H1 (cell line): Measurements from ENCODE around the gene CTDNEP1. TPM values are rescaled to one million over a fixed set of nuclear protein-coding genes. Genes with fewer than 3 reads are reported as not detected.
A peak's percentile ranks its signal among the peaks of the same experiment; 100 is the strongest.

Experiments used
- CTCF ChIA-PET: fragments of 300-600 bp; sonication (Branson Sonifier 250); formaldehyde crosslinking; loops from one replicate; lab custom pipeline; 2021; ENCODE audit not compliant: partially characterized antibody; lab: Charles Lee
- POLR2A ChIA-PET: fragments of 300-600 bp; sonication (Branson Sonifier 250); formaldehyde crosslinking; loops from one replicate; lab custom pipeline; 2021; ENCODE audit warnings: inconsistent platforms; ENCODE audit not compliant: partially characterized antibody; lab: Charles Lee
- DNase-seq, 2 experiments: peaks; one replicate each; pipeline versions ENCODE4 v3.0.0 to v3.0.0-alpha.2; 2010 to 2022; ENCODE audit warnings: low spot score in 2 of 2, low read depth in 1 of 2, mixed read lengths in 1 of 2
- FAIRE-seq: peaks from 2 replicates; lab custom pipeline; 2011; peaks lifted over from hg19 to GRCh38; lab: Jason Lieb, UNC
- H2AFZ ChIP-seq: 2 replicates; pipeline ENCODE4 v1.8.1; 2012; ENCODE audit warnings: low read length, inconsistent platforms
- H2AK5ac ChIP-seq: 2 replicates; pipeline ENCODE4 v1.6.1; 2013; ENCODE audit warnings: low read depth, low read length
- H2BK120ac ChIP-seq: replicated peaks from 2 replicates; pipeline ENCODE3; 2013; ENCODE audit warnings: low read depth, low read length, inconsistent platforms
- H2BK12ac ChIP-seq: 2 replicates; pipeline ENCODE4 v1.6.1; 2013; ENCODE audit warnings: low read depth, low read length
- H2BK15ac ChIP-seq: 2 replicates; pipeline ENCODE4 v1.6.1; 2013; ENCODE audit warnings: low read length
- H2BK20ac ChIP-seq: 2 replicates; pipeline ENCODE4 v1.6.1; 2013; ENCODE audit warnings: low read length
- H2BK5ac ChIP-seq: 2 replicates; pipeline ENCODE4 v1.6.1; 2013; ENCODE audit warnings: low read depth, low read length
- H3K14ac ChIP-seq: 2 replicates; pipeline ENCODE4 v1.6.1; 2013; ENCODE audit warnings: inconsistent platforms; ENCODE audit not compliant: insufficient read length
- H3K18ac ChIP-seq: 2 replicates; pipeline ENCODE4 v1.6.1; 2013; ENCODE audit warnings: low read length; ENCODE audit errors: extremely low read depth
- H3K23ac ChIP-seq: 2 replicates; pipeline ENCODE4 v1.6.1; 2013; ENCODE audit warnings: inconsistent platforms; ENCODE audit not compliant: insufficient read length
- H3K23me2 ChIP-seq: 2 replicates; pipeline ENCODE4 v1.6.1; 2013; ENCODE audit warnings: low read depth, low read length
- H3K27ac ChIP-seq: 2 replicates; pipeline ENCODE4 v1.6.1; 2011; ENCODE audit warnings: low read depth, low read length, inconsistent platforms
- H3K27me3 ChIP-seq, 4 experiments: replicated peaks in 1 of 4; 1 replicate in 1 of 4; 2 replicates in 3 of 4; pipeline versions ENCODE4 v1.6.1 to v1.8.1; 2011 to 2013; ENCODE audit warnings: low read length in 3 of 4, mild to moderate bottlenecking in 3 of 4, inconsistent platforms in 2 of 4, mixed read lengths in 2 of 4, moderate library complexity in 1 of 4; ENCODE audit not compliant: control insufficient read depth in 3 of 4, insufficient read depth in 3 of 4; ENCODE audit errors: extremely low read depth in 1 of 4
- H3K36me3 ChIP-seq, 4 experiments: 2 replicates each; pipeline versions ENCODE4 v1.6.1 to v1.8.1; 2011 to 2013; ENCODE audit warnings: mild to moderate bottlenecking in 4 of 4, low read length in 3 of 4, moderate library complexity in 2 of 4, control low read depth in 1 of 4, inconsistent platforms in 1 of 4; ENCODE audit not compliant: insufficient read depth in 4 of 4, control insufficient read depth in 2 of 4
- H3K4ac ChIP-seq: replicated peaks from 2 replicates; pipeline ENCODE3; 2013; ENCODE audit warnings: low read length, low read depth, mixed read lengths, inconsistent platforms; ENCODE audit not compliant: insufficient read length
- H3K4me1 ChIP-seq, 4 experiments: replicated peaks in 1 of 4; 1 replicate in 1 of 4; 2 replicates in 3 of 4; pipeline versions ENCODE4 v1.6.1 to v1.8.1; 2011 to 2013; ENCODE audit warnings: low read length in 3 of 4, inconsistent platforms in 2 of 4, mixed read lengths in 1 of 4; ENCODE audit not compliant: insufficient read depth in 4 of 4, control insufficient read depth in 3 of 4
- H3K4me2 ChIP-seq, 2 experiments: 2 replicates each; pipeline versions ENCODE4 v1.6.1 to v1.8.1; 2011 to 2013; ENCODE audit warnings: low read depth in 2 of 2, low read length in 2 of 2, control low read depth in 1 of 2, inconsistent platforms in 1 of 2, mild to moderate bottlenecking in 1 of 2; ENCODE audit not compliant: insufficient read depth in 1 of 2
- H3K4me3 ChIP-seq, 4 experiments: fragments of 200-600, 300-600 bp in 1 of 4; sonication (generic), shearing (Covaris generic), sonication (Bioruptor Twin) in 1 of 4; 2 replicates each; pipeline versions ENCODE4 v1.5.1 to v1.8.1; 2011 to 2016; ENCODE audit warnings: low read length in 4 of 4, low read depth in 3 of 4, control low read depth in 2 of 4, inconsistent platforms in 2 of 4, mild to moderate bottlenecking in 2 of 4, mixed read lengths in 1 of 4, moderate library complexity in 1 of 4; ENCODE audit not compliant: insufficient read depth in 2 of 4; ENCODE audit errors: extremely low read depth in 1 of 4
- H3K56ac ChIP-seq: replicated peaks from 2 replicates; pipeline ENCODE3; 2013; ENCODE audit warnings: low read depth, mild to moderate bottlenecking, mixed read lengths, low read length, inconsistent platforms; ENCODE audit not compliant: insufficient read length
- H3K79me1 ChIP-seq: 2 replicates; pipeline ENCODE4 v1.6.1; 2013; ENCODE audit warnings: low read depth, low read length, control low read depth
- H3K79me2 ChIP-seq, 2 experiments: 2 replicates each; pipeline versions ENCODE4 v1.6.1 to v1.8.1; 2012 to 2013; ENCODE audit warnings: low read length in 2 of 2, mild to moderate bottlenecking in 2 of 2, inconsistent platforms in 1 of 2; ENCODE audit not compliant: insufficient read depth in 2 of 2, control insufficient read depth in 1 of 2
- H3K9ac ChIP-seq, 4 experiments: replicated peaks in 1 of 4; 1 replicate in 1 of 4; 2 replicates in 3 of 4; pipeline versions ENCODE4 v1.6.1 to v1.8.1; 2011 to 2013; ENCODE audit warnings: low read depth in 3 of 4, low read length in 3 of 4, control low read depth in 2 of 4, mild to moderate bottlenecking in 2 of 4, moderate library complexity in 2 of 4, inconsistent platforms in 1 of 4; ENCODE audit errors: extremely low read depth in 1 of 4
- H3K9me3 ChIP-seq, 2 experiments: 2 replicates each; pipeline versions ENCODE4 v1.6.1 to v1.8.1; 2012 to 2013; ENCODE audit warnings: mild to moderate bottlenecking in 2 of 2, moderate library complexity in 2 of 2, control low read depth in 1 of 2, inconsistent platforms in 1 of 2, low read depth in 1 of 2, low read length in 1 of 2, mixed read lengths in 1 of 2; ENCODE audit not compliant: insufficient read depth in 2 of 2
- H4K20me1 ChIP-seq, 2 experiments: replicated peaks in 1 of 2; 2 replicates each; pipeline versions ENCODE3 to v1.8.1; 2011 to 2013; ENCODE audit warnings: inconsistent platforms in 2 of 2, low read length in 2 of 2, mild to moderate bottlenecking in 1 of 2; ENCODE audit not compliant: insufficient read depth in 2 of 2, control insufficient read depth in 1 of 2
- H4K5ac ChIP-seq: 2 replicates; pipeline ENCODE4 v1.6.1; 2013; ENCODE audit warnings: low read length, low read depth, mixed read lengths, inconsistent platforms; ENCODE audit not compliant: insufficient read length
- H4K8ac ChIP-seq: 2 replicates; pipeline ENCODE4 v1.8.0; 2013; ENCODE audit warnings: mild to moderate bottlenecking, moderate library complexity, low read length, inconsistent platforms; ENCODE audit not compliant: insufficient read depth; ENCODE audit errors: extremely low read depth
- H4K91ac ChIP-seq: replicated peaks from 2 replicates; pipeline ENCODE3; 2013; ENCODE audit warnings: low read length, mixed read lengths, inconsistent platforms; ENCODE audit not compliant: insufficient read length
- BCL11A ChIP-seq, 2 experiments: IDR thresholded peaks; one replicate each; pipeline ENCODE4 v1.6.1; 2011; ENCODE audit warnings: low read depth in 2 of 2, low read length in 2 of 2, mild to moderate bottlenecking in 2 of 2
- BRCA1 ChIP-seq: IDR thresholded peaks from 2 replicates; pipeline ENCODE4 v1.6.1; 2012; ENCODE audit warnings: low read depth, low read length, improper control_type of control experiment
- EGR1 ChIP-seq: IDR thresholded peaks from 2 replicates; pipeline ENCODE4 v1.6.1; 2011; ENCODE audit warnings: low read depth, low read length, borderline replicate concordance
- EZH2 ChIP-seq: fragments of 200-600 bp; sonication (generic); IDR thresholded peaks from 2 replicates; pipeline ENCODE4 v1.7.1; 2012; ENCODE audit warnings: low read depth, mild to moderate bottlenecking, moderate library complexity, low read length, inconsistent platforms; ENCODE audit not compliant: severe bottlenecking
- GABPA ChIP-seq: IDR thresholded peaks from 2 replicates; pipeline ENCODE4 v1.6.1; 2011; ENCODE audit warnings: mild to moderate bottlenecking, low read length, moderate library complexity, borderline replicate concordance; ENCODE audit not compliant: insufficient read depth
- KDM1A ChIP-seq: fragments of 200-600, 300-600 bp; sonication (generic); IDR thresholded peaks from 2 replicates; pipeline ENCODE4 v1.7.1; 2016; ENCODE audit warnings: mild to moderate bottlenecking, low read length, borderline replicate concordance
- KDM4A ChIP-seq: IDR thresholded peaks from one replicate; pipeline ENCODE4 v1.7.1; 2012; ENCODE audit warnings: low read depth, mild to moderate bottlenecking, moderate library complexity, low read length, inconsistent platforms; ENCODE audit not compliant: severe bottlenecking
- POLR2A ChIP-seq, 2 experiments: IDR thresholded peaks; 1 replicate in 1 of 2; 2 replicates in 1 of 2; pipeline ENCODE4 v1.6.1; 2011; ENCODE audit warnings: low read depth in 2 of 2, low read length in 2 of 2, mild to moderate bottlenecking in 2 of 2; ENCODE audit errors: control extremely low read depth in 1 of 2
- SAP30 ChIP-seq: fragments of 300-600 bp; sonication (generic); IDR thresholded peaks from 2 replicates; pipeline ENCODE4 v1.7.1; 2012; ENCODE audit warnings: low read length, moderate library complexity, mild to moderate bottlenecking, inconsistent platforms; ENCODE audit not compliant: insufficient read depth, insufficient replicate concordance
- SIX5 ChIP-seq: IDR thresholded peaks from 2 replicates; pipeline ENCODE4 v1.6.1; 2011; ENCODE audit warnings: mild to moderate bottlenecking, low read depth, low read length
- SP2 ChIP-seq: IDR thresholded peaks from 2 replicates; pipeline ENCODE4 v1.6.1; 2012; ENCODE audit warnings: mild to moderate bottlenecking, low read length, inconsistent platforms
- TAF1 ChIP-seq: IDR thresholded peaks from 2 replicates; pipeline ENCODE4 v1.6.1; 2011; ENCODE audit warnings: mild to moderate bottlenecking, low read depth, low read length
- WGBS, 2 experiments: shearing (Covaris generic) in 1 of 2; methylation state at CpG; one replicate each; pipeline versions ENCODE4 v1.1.6 to v1.1.7; 2013 to 2015; ENCODE audit warnings: low lambda C conversion rate in 2 of 2, mixed read lengths in 2 of 2, inconsistent platforms in 1 of 2, low coverage in 1 of 2, missing lambda C conversion rate in 1 of 2; ENCODE audit not compliant: insufficient replicate concordance in 2 of 2, insufficient coverage in 1 of 2, insufficient read length in 1 of 2; ENCODE audit errors: extremely low coverage in 1 of 2, missing lambda C conversion rate in 1 of 2; 5-methylcytosine and 5-hydroxymethylcytosine counted together
- polyA plus RNA-seq, 7 experiments: library from polyadenylated mRNA; depleted of rRNA in 3 of 7; stranded (reverse) in 5 of 7; unstranded in 2 of 7; fragments of >200 nt in 5 of 7; fragments of 200-250 nt in 2 of 7; gene quantifications; 1 replicate in 5 of 7; 2 replicates in 1 of 7; 4 replicates in 1 of 7; pipeline versions ENCODE4 v1.2.1 to v1.2.3, GENCODE V29; 2011 to 2013; ENCODE audit warnings: missing spikeins in 2 of 7, mixed read lengths in 2 of 7
- total RNA-seq: library from RNA; stranded (reverse); fragmentation: NEBNext Ultra II Directional; extraction: Animal tissue kit (Norgen Biotek cat#: 25700); gene quantifications from 2 replicates; pipeline ENCODE4 v1.2.1, GENCODE V29; 2021

The CTDNEP1 gene
- total and polyA plus RNA-seq, 2 of the 8 experiments (the other 6 are each of a cell fraction or from before 2014, with no cell fraction given): 114 to 123 TPM

GRCh38 chr17:7260651-7261378, 9.3 kb upstream of the CTDNEP1 start:
- peak overlapping the region; percentile 98 for H2BK5ac ChIP-seq
- POLR2A ChIA-PET: interaction anchor here (0.5 to 13.7 kb wide), 29 partner anchors 9 to 663 kb away, joined by 3 to 161 read pairs (median 6); partner anchors contain the start of genes ACADVL, ACAP1, CTDNEP1 and DLG4
- peak overlapping the region; percentile 92; the same call in 1 of the 2 replicates for H2BK12ac ChIP-seq
- H2BK120ac ChIP-seq: no peak overlapping the region
- H2BK15ac ChIP-seq: peak overlapping the region; percentile 18; the same call in 1 of the 2 replicates
- peaks cover 9% of the 10 kb centered on the region for H3K79me1 ChIP-seq
- no peak for FAIRE-seq
- peak overlapping the region; percentile 93 to 98 (median 96) for H3K4me3 ChIP-seq
- no peak overlapping the region for H2BK20ac ChIP-seq
- H4K8ac ChIP-seq: peak overlapping the region; percentile 98
- peak overlapping the region; percentile 52 for H3K56ac ChIP-seq
- H3K27ac ChIP-seq: peak overlapping the region; percentile 91
- DNase-seq: peak in 1 of 2 experiments; percentile 86
- H3K79me2 ChIP-seq: peaks cover 0 to 31% of the 10 kb centered on the region in 2 experiments; a peak in 2 of 4 replicates
- H3K4ac ChIP-seq: peak overlapping the region; percentile 57
- no peak overlapping the region for H2AFZ ChIP-seq
- no peak overlapping the region for H3K23ac ChIP-seq
- H4K5ac ChIP-seq: peak overlapping the region; percentile 67
- H2AK5ac ChIP-seq: peak overlapping the region; percentile 66; the same call in 1 of the 2 replicates
- peaks cover 4 to 15% (median 6%) of the 10 kb centered on the region in 4 experiments; a peak in 6 of 7 replicates for H3K4me1 ChIP-seq
- WGBS, 2 experiments: 7% methylated on average over 28 of the region's 54 CpGs; no CpG with 5 or more reads in 1 of the 2 experiments
- peaks cover 6 to 11% of the 10 kb centered on the region in 2 experiments for H4K20me1 ChIP-seq
- H3K27me3 ChIP-seq: no peaks in the 10 kb centered on the region
- H3K9me3 ChIP-seq: no peaks in the 10 kb centered on the region
- peak overlapping the region; percentile 91 to 97 for H3K4me2 ChIP-seq
- peaks cover 0 to 33% (median 16%) of the 10 kb centered on the region in 4 experiments; a peak in 5 of 8 replicates for H3K36me3 ChIP-seq
- CTCF ChIA-PET: interaction anchor here (1.0 to 1.5 kb wide), 4 partner anchors 12 to 47 kb away, joined by 3 to 4 read pairs (median 4); no protein-coding TSS in a partner anchor
- H3K23me2 ChIP-seq: peaks cover 13% of the 10 kb centered on the region
- no peak overlapping the region for H3K14ac ChIP-seq
- H4K91ac ChIP-seq: peak overlapping the region; percentile 44
- peak overlapping the region; percentile 87 for H3K18ac ChIP-seq
- H3K9ac ChIP-seq: peak overlapping the region; percentile 94 to 98 (median 96)
- TF ChIP-seq KDM1A: no peak
- no peak for TF ChIP-seq EGR1
- no peak for TF ChIP-seq BRCA1
- no peak for TF ChIP-seq BCL11A (IDR thresholded peaks at IDR 0.05; ENCODE audit: low read depth in 2 of 2, low read length in 2 of 2)
- TF ChIP-seq GABPA: no peak
- TF ChIP-seq POLR2A (IDR thresholded peaks at IDR 0.05; ENCODE audit: control extremely low read depth in 1 of 2, low read depth in 2 of 2, low read length in 2 of 2): peak in 1 of 2 experiments; percentile 72; a peak in 2 of 3 replicates
- TF ChIP-seq SAP30: no peak
- TF ChIP-seq EZH2: no peak
- no peak for TF ChIP-seq SIX5
- TF ChIP-seq KDM4A: no peak
- TF ChIP-seq SP2: no peak
- peak; percentile 92 for TF ChIP-seq TAF1
